ENCODE measurements around the gene FBXO31. TPM values are rescaled to one million over a fixed set of nuclear protein-coding genes. Genes with fewer than 3 reads are reported as not detected.
"Not testable (repeated sequence)": the region's sequence is repeated elsewhere in the genome, so short reads cannot be mapped to it uniquely, and the experiment has no call there.

Gene FBXO31
- total and polyA plus RNA-seq, 7 donors = 15.0 to 120 (median 86.7) TPM

DNA sequence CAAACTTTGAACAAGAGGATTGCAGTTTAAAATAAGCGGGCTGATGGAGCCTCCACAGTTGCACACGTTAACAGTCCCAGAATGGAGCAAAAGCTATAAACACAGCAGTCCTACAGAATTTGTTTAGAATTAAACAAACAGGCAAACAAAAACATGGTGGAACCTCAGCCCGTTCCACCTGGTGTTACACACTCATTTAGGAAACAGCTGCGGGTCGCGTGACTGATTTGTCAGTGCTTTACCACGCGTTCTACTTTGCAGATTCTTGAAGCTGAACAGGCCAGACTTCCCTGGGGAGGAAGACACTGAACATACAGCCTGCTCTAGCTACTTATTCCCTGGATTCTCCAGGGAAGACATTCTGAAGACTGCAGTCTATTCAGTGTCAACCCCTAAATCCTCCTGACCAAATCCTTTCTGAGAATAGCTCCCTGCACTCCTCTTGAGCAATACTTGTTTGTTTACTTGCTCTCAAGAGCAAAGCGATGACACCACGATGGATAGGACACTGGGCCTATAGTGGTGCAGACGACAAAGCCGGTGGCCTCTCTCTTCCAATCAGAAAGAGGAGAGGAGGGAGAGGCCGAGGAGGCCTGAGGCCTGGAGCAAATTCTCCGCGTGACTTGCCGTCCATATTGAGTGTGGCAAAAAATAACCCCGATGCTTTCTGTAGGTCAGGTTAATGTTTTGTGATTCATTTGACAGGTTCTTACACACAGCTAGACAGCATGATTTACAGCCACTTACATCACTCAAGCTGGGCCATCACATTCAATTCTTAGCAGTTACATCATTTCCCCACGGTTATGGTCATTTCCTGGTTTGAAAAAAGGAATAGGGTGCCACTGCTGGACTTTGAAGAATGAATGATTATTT is 4.6 kb upstream of the FBXO31 start:
- 9 to 13% methylated on average over 18 of the region's 18 CpGs for WGBS, 2 donors
- Histone ChIP-seq H3K27me3 (no peaks in the 10 kb centered on the region), H3K4me3 (peak overlapping the region in 2 of 4 donors; percentile 13 to 18), H3K36me3 (no peaks in the 10 kb centered on the region), H3K27ac (peak overlapping the region; percentile 88 to 100 (median 95)), H3K4me1 (peaks cover 0 to 44% (median 36%) of the 10 kb centered on the region in 4 donors), H3K9me3 (no peaks in the 10 kb centered on the region)
- TF ChIP-seq POLR2AphosphoS5 (IDR thresholded peaks at IDR 0.05) (peak; percentile 74 to 93 (median 87)), POLR2A (IDR thresholded peaks at IDR 0.05) (peak; percentile 9 to 44), EP300 (IDR thresholded peaks at IDR 0.05) (peak in 3 of 4 donors; percentile 65 to 81 (median 69))
- TF ChIP-seq, protein P1, sequence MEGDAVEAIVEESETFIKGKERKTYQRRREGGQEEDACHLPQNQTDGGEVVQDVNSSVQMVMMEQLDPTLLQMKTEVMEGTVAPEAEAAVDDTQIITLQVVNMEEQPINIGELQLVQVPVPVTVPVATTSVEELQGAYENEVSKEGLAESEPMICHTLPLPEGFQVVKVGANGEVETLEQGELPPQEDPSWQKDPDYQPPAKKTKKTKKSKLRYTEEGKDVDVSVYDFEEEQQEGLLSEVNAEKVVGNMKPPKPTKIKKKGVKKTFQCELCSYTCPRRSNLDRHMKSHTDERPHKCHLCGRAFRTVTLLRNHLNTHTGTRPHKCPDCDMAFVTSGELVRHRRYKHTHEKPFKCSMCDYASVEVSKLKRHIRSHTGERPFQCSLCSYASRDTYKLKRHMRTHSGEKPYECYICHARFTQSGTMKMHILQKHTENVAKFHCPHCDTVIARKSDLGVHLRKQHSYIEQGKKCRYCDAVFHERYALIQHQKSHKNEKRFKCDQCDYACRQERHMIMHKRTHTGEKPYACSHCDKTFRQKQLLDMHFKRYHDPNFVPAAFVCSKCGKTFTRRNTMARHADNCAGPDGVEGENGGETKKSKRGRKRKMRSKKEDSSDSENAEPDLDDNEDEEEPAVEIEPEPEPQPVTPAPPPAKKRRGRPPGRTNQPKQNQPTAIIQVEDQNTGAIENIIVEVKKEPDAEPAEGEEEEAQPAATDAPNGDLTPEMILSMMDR (IDR thresholded peaks at IDR 0.05) = no peak
- intact Hi-C loops (cut with DNase I) = loop anchor here (10.0 kb wide), 2 partner anchors 467 to 833 kb away; partner anchors contain the start of gene MTHFSD
- peak; percentile 98 for DNase-seq

DNA sequence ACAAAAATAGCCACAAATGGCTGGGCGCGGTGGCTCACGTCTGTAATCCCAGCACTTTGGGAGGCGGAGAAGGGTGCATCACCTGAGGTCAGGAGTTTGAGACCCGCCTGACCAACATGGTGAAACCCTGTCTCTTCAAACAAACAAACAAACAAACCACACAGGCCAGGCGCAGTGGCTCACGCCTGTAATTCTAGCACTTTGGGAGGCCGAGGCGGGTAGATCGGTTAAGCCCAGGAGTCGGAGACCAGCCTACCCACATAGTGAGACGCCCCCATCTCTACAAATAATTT is 1.2 kb upstream of the FBXO31 start:
- intact Hi-C loops (cut with DNase I) = loop anchor here (10.0 kb wide), 2 partner anchors 470 to 830 kb away; partner anchors contain the start of gene MTHFSD
- H3K9me3 ChIP-seq, H3K27me3 ChIP-seq, H3K36me3 ChIP-seq: not testable (repeated sequence)
- H3K4me1 ChIP-seq = peaks cover 0 to 61% (median 57%) of the 10 kb centered on the region in 4 donors
- DNase-seq = peak; percentile 66
- peak overlapping the region; percentile 91 to 99 (median 98) for H3K27ac ChIP-seq
- peak overlapping the region; percentile 42 to 96 (median 87) for H3K4me3 ChIP-seq
- WGBS, 2 donors = 84 to 87% methylated on average over 12 of the region's 12 CpGs

DNA sequence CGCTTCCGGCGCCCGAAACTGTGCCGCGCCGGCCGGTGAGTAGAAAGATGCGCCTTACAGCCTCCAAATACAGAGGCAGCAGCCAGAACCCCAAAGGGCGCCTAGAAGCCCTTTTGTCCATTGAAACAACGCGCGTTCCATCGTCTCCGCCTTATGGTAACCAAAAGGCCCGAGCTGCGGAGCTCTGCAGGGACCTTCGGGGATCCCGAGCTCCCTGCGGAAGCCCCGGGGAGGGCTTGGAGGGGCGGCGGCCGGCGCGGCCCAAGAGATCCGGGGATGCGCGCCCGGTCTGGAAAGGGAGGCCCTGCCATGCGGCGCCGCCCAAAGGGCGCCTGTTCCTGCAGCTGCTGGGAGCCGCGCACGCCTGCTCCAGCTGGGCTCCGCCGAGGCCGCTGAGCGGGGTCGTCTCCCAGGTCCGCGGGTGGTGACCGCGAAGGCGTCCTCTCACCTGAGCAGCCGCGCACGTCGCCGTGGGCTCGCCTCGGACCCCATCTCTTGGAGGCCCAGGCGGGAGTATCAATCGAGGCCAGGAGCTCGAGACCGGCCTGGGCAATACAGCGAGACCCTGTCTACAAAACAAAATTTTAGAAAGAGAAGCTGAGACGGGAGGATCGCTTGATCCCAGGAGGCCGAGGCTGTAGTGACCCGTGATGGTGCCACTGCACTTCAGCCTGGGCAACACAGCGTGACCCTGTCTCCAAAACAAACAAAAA is 742 bp upstream of the FBXO31 start:
- peaks cover 0 to 66% (median 62%) of the 10 kb centered on the region in 4 donors for H3K4me1 ChIP-seq
- H3K4me3 ChIP-seq = peak overlapping the region; percentile 42 to 96 (median 87)
- no peaks in the 10 kb centered on the region for H3K27me3 ChIP-seq
- H3K36me3 ChIP-seq = no peaks in the 10 kb centered on the region
- no peak for TF ChIP-seq POLR2A (IDR thresholded peaks at IDR 0.05)
- no peak for TF ChIP-seq EP300 (IDR thresholded peaks at IDR 0.05)
- no peak for TF ChIP-seq POLR2AphosphoS5 (IDR thresholded peaks at IDR 0.05)
- TF ChIP-seq, protein P1 (IDR thresholded peaks at IDR 0.05) = no peak
- no peaks in the 10 kb centered on the region for H3K9me3 ChIP-seq
- intact Hi-C loops (cut with DNase I) = loop anchor here (10.0 kb wide), 2 partner anchors 470 to 830 kb away; partner anchors contain the start of gene MTHFSD
- peak; percentile 80 for DNase-seq
- peak overlapping the region; percentile 91 to 99 (median 98) for H3K27ac ChIP-seq
- 8 to 10% methylated on average over 64 of the region's 64 CpGs for WGBS, 2 donors

DNA sequence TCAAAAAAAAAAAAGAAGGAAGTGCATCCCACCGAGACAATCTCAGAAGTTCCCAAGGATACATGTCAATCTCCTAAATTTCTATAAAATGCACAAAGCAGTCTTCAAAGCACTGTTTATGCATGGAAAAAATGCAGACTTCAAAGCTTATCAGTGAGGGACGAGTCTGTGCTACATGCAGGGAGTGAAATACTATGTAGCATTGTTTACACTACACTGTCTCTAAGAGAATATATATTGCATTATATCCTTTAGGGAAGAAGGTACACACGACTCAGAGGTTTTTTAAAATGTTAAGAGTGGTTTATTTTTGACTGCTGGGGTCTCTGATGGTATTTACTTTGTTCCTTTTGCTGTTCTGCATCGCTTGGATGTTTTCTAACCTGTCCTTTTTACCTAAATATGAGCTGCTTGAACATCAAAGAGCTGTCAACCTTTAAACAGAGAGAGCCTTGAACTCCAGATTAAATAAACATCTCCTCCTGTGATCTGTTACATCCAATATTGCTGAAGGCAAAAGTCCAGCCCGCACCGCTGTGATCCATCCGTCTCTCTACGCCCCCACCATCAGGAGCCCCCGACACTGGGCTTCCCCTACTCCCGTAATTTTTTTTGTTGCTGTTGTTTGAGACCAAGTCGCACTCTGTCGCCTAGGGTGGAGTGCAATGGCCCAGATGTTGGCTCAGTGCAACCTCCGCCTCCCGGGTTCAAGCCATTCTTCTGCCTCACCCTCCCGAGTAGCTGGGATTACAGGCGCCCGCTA is 1.4 kb downstream of the FBXO31 start:
- Histone ChIP-seq H3K36me3 (no peaks in the 10 kb centered on the region), H3K27me3 (no peaks in the 10 kb centered on the region), H3K4me1 (peaks cover 0 to 60% (median 60%) of the 10 kb centered on the region in 4 donors), H3K4me3 (peak overlapping the region; percentile 79 to 96 (median 87)), H3K27ac (peak overlapping the region; percentile 91 to 99 (median 98)), H3K9me3 (no peaks in the 10 kb centered on the region)
- 9 to 31% methylated on average over 17 of the region's 17 CpGs for WGBS, 2 donors
- intact Hi-C loops (cut with DNase I) = loop anchor here (10.0 kb wide), 2 partner anchors 473 to 827 kb away; partner anchors contain the start of gene MTHFSD
- DNase-seq = peak; percentile 64
- TF ChIP-seq POLR2AphosphoS5 (IDR thresholded peaks at IDR 0.05) (no peak), EP300 (IDR thresholded peaks at IDR 0.05) (no peak), POLR2A (IDR thresholded peaks at IDR 0.05) (no peak)
- TF ChIP-seq, protein P1 (IDR thresholded peaks at IDR 0.05) = no peak

All from sigmoid colon (tissue), 7 donors.